DMS153 treated with DMSO at 0.1 percent for 48 hours (cell line): ENCODE data around the gene HMOX2.

Experiments
- DNase-seq: peaks from one replicate; lab custom pipeline; 2025; ENCODE audit not compliant: unreplicated experiment; lab: John Stamatoyannopoulos, UW

Gene HMOX2, protein sequence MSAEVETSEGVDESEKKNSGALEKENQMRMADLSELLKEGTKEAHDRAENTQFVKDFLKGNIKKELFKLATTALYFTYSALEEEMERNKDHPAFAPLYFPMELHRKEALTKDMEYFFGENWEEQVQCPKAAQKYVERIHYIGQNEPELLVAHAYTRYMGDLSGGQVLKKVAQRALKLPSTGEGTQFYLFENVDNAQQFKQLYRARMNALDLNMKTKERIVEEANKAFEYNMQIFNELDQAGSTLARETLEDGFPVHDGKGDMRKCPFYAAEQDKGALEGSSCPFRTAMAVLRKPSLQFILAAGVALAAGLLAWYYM

GRCh38 chr16:4475880-4476788 is at the start of gene HMOX2:
Gene HMOX2 (plus strand): TSS chr16:4476398. CDS start chr16:4505525, 29,127 bp downstream.
- DNase-seq: peak; percentile 92

DNA sequence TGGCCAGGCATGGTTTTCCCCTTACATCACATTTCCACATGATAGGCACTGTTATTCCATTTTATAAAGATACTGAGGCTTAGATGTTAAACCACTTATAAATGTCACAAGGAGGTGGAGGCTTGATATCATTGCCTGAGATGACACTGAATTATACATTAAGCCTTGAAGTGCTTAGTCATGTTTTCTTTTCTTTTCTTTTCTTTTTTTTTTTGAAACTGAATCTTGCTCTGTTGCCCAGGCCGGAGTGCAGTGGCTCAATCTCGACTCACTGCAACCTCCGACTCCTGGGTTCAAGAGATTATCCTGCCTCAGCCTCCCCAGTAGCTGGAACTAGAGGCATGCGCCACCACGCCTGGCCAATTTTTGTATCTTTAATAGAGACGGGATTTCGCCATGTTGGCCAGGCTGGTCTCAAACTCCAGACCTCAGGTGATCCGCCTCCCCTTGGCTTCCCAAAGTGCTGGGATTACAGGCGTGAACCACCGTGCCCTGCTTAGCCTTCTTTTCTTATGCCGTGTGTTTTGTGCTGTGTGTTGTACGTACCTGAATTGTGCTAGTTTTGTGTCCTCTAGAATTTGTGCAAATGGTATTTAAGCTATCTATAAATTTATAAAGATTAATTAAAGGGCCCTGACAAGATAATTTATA is 49.4 kb upstream of the HMOX2 start:
- no peak for DNase-seq

DNA sequence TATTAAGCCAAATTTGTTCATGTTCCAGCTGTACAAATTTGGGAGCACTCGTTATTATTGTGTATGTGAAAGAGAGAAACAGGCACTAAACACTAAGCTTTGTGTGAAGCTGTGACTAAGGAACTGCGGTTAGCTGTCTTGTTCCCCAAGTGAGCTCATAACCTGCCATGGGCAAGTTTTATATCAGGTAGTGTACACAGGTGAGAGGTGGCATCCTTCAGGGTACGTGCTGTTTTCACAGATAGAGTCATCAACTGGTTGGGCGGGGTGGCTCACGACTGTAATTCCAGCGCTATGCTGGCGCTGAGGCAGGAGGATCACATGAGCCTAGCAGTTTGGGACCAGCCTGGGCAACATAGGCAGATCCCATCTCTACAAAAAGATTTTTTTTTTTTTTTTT is 47.7 kb upstream of the HMOX2 start:
- no peak for DNase-seq

GRCh38 chr16:4431023-4431422 is 45.2 kb upstream of the HMOX2 start:
- no peak for DNase-seq

GRCh38 chr16:4433228-4433627 is 43.0 kb upstream of the HMOX2 start:
- DNase-seq: no peak

- no peak for DNase-seq
These were observed 42.0 kb upstream of the HMOX2 start for GRCh38 chr16:4433914-4434787.

GRCh38 chr16:4435337-4436067 is 40.7 kb upstream of the HMOX2 start:
- DNase-seq: no peak

GRCh38 chr16:4437366-4437765 is 38.8 kb upstream of the HMOX2 start:
- DNase-seq: no peak

DNA sequence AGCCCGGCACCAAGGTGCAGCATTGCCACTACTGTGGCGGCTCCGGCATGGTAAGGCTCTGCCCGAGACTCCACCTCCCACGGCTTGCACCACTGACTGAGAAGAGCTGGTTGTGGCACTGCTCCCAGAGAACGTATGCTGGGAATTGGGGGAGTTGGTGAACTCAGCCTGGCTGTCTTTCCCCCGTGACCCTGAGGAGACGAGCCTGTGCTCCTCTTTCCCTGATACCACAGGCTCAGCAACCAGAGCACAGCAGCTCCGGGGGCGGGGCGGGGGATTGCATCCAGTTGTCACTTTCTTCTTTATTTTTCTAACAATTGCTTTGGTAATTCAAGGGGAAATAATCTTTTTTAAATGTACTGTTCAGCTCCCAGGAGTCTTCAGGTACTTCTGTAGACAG is 33.8 kb upstream of the HMOX2 start:
- DNase-seq: no peak

DNA sequence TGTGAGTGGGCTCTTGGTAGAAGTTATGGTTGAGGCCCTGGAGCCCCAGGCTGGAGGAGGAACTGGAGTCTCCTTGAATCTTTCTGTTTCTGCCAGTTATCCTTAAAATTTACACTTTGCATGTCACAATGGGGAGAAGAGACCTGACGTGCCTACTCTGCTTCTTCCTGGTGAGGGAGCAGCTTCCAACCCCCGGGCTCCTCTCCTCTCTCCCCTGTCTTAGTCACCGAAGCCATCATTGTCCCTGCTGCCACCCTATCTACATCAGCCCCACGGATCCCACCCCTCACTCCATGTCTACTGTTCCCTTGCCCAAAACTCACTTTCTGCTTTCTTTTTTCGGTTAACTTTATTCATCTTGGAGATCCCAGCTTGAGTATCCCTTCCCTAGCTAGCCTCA is 32.9 kb upstream of the HMOX2 start:
- DNase-seq: no peak

GRCh38 chr16:4443986-4444385 is 32.2 kb upstream of the HMOX2 start:
- DNase-seq: no peak

- no peak for DNase-seq
These were observed 25.8 kb upstream of the HMOX2 start for GRCh38 chr16:4450430-4450829.

DNA sequence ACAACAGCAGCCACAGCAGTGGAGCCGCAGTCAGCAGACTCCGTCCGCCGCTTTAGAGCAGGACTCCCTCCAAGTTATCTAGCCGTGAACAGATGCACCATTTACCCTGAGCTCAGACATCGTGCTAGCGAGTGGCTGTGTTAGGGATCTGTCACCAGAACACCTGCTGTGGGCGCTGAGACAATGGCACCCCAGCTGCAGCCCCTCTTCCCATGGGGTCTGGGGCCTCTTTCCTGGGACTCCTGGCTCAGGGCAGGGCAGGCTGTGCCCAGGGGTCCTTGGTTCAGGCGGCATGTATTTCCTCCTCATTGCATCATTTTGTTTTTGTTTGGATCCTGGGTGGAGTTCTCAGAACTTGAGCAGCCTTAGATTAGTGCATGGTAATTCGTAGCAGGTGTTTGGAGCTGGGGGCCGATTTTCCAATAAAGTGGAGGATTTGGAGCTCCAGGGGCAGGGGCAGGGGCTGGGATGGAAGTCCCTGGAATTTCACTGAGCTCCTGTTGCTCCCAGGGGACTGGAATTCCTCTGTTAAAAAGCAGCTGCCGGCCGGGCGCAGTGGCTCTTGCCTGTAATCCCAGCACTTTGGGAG is 25.2 kb upstream of the HMOX2 start:
- no peak for DNase-seq

GRCh38 chr16:4452674-4453073 is 23.5 kb upstream of the HMOX2 start:
- no peak for DNase-seq

DNA sequence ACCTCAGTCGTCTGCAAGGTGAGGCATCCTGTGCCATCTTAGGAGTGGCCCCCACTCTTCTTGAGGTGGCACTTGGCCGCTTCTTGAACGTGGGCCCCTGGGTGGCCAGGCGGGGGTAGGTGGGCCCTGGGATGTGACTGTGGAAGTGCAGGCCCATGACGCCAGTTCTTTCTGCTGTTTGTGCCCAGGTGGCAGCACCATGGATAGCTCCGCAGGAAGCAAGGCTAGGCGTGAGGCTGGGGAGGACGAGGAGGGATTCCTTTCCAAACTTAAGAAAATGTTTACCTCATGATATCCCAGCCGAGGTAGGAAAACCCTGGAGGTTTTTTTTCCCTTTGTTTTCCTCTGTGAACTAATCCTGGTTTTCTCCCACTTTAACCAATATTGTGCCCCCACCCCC is 21.6 kb upstream of the HMOX2 start:
- DNase-seq: no peak

DNA sequence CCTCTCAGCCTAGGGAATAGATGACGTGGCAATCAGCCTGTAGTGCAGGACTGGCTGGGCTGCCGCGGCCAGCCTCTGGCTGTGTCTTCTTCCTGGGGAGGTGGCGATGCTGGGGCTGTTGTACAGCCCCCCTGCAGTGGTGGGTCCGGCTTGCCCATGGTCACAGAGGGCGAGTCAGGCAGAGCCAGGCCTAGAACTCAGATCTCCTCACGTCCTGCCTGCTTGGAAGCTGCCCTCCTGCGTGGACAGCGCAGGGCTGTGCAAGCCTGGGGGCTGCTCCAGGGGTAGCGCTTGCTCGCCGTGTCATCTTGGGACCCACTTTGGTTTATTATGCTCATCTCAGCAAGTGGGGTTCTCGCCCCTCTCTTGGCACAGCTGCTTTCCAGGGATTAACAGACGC is 21.1 kb upstream of the HMOX2 start:
- no peak for DNase-seq

- DNase-seq: no peak
These were observed 20.2 kb upstream of the HMOX2 start for GRCh38 chr16:4455951-4456350.

DNA sequence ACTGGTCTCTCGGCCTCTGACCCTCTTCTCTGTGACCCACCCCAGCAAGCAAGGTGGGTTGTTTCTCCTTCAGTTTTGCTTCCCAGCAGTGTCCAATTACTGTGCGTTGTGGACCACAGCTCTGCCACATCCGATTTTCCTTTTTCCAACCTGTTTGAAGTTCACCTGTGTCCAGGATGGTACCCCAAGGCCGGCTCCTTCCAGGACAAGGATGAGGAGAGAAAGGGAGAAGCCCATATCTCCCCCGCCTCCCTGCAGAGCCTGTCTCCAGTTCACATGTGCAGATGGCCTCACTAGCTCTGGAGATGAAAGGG is 15.3 kb upstream of the HMOX2 start:
- DNase-seq: no peak

GRCh38 chr16:4461250-4462085 is 14.7 kb upstream of the HMOX2 start:
- no peak for DNase-seq
